GM11168 (cell line): ENCODE measurements around the gene RBBP8.
"Not testable (repeated sequence)": the region's sequence is repeated elsewhere in the genome, so short reads cannot be mapped to it uniquely, and the experiment has no call there.

Source experiments
- in situ Hi-C: fragments of 300-500 bp; cut with MboI; formaldehyde crosslinking; loops from one replicate; pipeline ENCODE4 v1.12.0; 2022; ENCODE audit warnings: low sequenced_read_pairs; ENCODE audit not compliant: unreplicated experiment

RBBP8 gene

GRCh38 chr18:22939649-22940048 is 6.5 kb downstream of the RBBP8 start:
- in situ Hi-C loops = no loop called here

- in situ Hi-C loops = no loop called here
Observed at GRCh38 chr18:22943847-22944246, 10.7 kb downstream of the RBBP8 start.

DNA sequence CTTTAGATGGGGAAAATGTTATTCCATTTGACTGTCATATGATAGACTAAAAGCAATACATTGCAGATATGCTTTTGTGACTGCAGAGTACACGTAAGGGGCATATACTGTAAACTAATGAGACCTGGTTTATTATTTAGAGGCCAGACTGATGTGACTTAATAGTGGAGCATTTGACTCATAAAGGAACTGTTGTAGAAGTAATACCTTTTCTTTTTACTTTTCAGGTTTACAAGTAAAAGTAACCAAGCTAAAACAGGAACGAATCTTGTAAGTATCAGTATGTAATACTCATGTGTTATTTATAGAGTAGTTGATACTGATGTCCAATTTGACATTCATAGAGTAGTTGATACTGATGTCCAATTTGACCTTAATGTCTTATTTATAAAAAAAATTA is 13.1 kb downstream of the RBBP8 start:
- in situ Hi-C loops = no loop called here

DNA sequence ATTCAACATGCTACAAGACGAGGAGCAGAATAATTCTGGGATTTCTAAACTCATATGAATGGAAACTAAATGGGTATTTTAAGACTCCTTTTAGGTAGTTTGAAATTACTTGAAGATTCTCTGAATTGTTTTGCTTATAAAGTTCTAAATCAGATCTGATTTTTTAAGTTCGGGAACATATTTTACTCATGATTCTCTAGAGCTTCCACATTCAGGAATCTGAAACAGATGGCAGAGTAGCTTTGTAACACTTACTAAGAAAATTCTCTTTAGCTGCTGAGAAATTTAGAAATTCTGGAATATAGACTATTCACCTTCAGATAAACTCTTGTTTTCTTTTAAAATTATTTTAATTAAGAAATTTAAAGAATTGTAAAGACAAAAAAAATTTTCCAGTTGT is 13.7 kb downstream of the RBBP8 start:
- in situ Hi-C loops = no loop called here

DNA sequence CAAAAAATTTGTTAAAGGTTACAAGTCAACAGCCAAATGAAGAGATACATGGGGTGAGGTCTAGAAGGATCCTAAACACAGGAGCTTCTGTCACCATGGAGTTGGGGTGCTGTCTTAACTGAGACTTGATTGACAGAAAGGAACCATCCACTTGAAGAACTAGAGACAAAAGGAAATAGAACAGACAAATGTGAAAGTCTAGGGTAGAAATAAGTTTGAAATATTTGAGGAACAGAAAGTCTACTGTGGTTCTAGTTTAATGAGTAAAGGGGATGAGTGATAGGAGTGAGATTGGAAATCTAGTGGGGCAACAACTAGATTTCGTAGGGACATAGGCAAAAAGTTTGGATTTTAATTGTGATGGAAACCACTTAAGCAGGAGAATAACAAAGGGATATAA is 18.7 kb downstream of the RBBP8 start:
- in situ Hi-C loops = no loop called here

DNA sequence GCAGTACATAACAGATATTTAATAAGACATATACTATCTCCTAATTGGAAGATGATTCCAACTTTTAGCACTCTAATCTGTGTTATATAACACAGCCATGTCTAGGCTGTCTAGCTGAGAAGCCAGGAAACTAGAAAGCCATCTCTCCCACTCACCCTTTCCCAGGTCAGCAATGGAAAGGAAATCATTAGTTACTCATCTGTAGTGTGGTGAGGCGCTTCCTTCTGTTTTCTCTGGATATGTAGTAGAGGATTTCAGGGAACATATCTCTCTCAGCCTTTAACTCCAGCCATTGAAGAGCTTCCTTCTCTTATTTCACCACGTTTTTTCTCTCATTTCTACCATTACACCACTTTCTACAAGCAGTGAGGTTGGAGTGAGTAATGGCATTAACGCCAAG is 19.4 kb downstream of the RBBP8 start:
- in situ Hi-C loops = no loop called here

DNA sequence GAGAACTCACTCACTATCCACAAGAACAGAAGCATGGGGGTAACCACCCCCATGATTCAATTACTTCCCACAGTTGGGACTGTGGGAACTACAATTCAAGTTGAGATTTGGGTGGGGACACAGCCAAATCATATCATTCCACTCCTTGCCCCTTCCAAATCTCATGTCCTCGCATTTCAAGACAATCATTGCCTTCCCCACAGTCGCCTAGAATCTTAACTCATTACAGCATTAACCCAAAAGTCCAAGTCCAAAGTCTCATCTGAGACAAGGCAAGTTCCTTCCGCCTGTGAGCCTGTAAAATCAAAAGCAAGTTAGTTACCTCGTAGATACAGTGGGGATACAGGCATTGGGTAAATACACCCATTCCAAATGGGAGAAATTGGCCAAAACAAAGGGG is 20.9 kb downstream of the RBBP8 start:
- in situ Hi-C loops = not testable (repeated sequence)

- in situ Hi-C loops = no loop called here
Observed at GRCh38 chr18:22956226-22956625, 23.1 kb downstream of the RBBP8 start.

GRCh38 chr18:22961156-22961555 is 28.0 kb downstream of the RBBP8 start:
- in situ Hi-C loops = no loop called here

DNA sequence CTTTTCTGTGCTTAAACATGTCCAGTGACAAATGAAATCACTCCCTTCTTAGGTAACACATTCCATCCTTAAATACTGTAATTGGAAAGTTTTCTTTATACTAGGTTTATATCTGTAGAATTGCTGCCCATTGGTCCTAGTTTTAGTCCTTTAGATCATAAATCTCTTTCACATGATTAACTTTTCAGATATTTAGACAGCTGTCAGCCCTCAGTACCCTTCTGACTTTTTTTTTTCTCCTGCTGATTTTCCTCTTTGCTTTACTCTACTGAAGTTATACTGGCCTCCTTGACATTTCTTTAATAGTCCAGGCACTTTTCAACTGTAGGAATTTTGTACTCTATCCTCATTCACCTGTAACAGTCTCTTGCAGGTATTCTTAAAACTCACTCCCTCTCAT is 28.9 kb downstream of the RBBP8 start:
- in situ Hi-C loops = no loop called here

DNA sequence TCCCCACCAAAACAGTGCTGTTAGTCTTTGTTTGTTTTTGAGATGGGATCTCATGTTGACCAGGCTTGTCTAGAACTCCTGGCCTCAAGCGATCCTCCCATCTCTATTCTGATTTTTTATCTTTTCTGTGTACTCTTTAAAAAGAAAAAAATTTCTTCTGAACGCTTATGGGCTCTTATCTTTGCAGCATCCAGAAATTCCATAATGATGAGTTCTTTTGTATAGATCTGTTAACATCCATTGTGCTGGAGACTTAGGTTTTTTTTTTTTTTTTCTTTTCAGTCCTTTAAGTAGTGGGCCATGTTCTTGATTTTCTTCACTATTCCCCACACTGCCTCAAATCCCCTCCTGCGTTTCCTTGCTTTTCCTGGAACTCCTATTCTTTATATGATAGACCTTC is 31.0 kb downstream of the RBBP8 start:
- in situ Hi-C loops = no loop called here

DNA sequence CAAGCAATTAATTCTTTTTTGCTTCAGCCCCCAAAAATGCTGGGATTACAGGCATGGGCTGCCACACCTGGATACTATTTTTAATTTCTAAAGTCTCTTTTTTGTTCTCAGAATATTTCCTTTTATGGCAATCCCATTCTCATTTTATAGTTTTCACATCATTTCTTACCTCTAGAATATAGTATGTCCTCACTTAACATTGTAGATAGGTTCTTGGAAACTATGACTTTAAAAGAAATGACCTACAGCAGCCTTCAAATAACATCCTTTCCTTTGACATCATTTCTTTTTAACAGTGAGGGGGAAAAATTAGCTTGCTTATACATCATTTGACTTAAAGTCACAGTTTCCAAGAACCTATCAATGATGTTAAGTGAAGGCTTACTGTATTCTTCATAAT is 31.6 kb downstream of the RBBP8 start:
- in situ Hi-C loops = no loop called here

- in situ Hi-C loops = loop anchor here (10.0 kb wide), 1 partner anchor 156 kb away; no protein-coding TSS in a partner anchor
Observed at GRCh38 chr18:22971038-22971437, 37.9 kb downstream of the RBBP8 start.

GRCh38 chr18:22974001-22974400 is 40.9 kb downstream of the RBBP8 start:
- in situ Hi-C loops = loop anchor here (10.0 kb wide), 1 partner anchor 159 kb away; no protein-coding TSS in a partner anchor

- in situ Hi-C loops = loop anchor here (10.0 kb wide), 1 partner anchor 160 kb away; no protein-coding TSS in a partner anchor
Observed at GRCh38 chr18:22974707-22975106, 41.6 kb downstream of the RBBP8 start.

GRCh38 chr18:22975508-22975907 is 42.4 kb downstream of the RBBP8 start:
- in situ Hi-C loops = loop anchor here (10.0 kb wide), 1 partner anchor 161 kb away; no protein-coding TSS in a partner anchor

GRCh38 chr18:22977847-22978701 is 44.9 kb downstream of the RBBP8 start:
- in situ Hi-C loops = loop anchor here (10.0 kb wide), 1 partner anchor 163 kb away; no protein-coding TSS in a partner anchor

DNA sequence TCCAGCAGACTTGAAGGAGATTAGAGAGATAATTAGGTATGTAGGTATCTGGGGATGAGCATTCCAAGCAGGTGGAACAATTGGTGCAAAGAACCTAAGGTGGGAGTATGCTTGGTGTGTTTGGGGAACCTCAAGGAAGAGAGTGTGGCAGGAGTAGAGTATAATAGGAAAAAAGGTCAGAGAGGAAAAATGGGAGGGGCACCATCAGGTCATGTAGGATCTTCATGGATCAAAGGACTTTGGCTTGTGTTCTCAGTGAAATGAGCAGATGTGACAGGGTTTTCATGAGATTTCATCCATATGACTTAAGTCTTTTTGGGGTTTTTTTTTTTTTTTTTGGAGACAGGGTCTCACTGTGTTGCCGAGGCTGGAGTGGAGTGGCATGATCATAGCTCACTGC is 47.3 kb downstream of the RBBP8 start:
- in situ Hi-C loops = no loop called here

DNA sequence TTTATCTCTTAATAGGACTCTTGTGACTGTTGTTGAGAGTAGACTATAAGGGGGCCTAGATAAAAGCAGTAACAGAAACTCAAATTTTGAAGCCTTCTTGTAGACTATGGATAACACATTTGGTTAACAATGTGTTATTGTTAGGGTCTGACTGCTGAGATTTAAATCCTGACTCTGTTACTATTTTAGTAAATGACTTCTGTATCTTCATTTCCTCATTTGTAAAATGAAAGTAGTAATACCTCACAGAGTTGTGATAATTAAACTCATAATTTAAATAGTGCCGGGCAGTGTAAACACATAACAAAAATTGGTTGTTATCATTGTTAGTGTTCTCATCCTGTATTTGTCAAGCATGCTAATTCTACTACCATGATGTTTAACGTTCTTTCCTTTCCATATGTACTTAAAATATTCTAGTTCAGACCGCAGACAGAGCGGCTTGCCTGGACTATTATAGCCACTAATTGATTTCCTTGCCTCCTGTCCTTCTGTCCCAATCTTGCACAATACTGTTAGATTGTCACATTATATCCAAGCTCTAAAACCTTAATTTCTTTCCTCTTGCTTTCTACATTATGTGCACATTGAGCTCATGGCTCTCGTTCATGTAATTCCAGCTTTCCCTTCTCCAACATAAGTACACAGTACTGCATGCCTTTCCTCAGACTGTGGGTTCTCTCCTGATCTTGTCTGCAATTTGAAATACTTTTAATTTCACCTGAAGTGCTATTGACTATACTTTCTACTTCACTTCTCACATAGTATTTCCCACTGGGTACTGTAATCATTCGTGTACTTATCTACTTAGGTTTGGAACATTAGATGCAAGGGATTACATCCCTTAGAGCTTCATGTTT is 48.4 kb downstream of the RBBP8 start:
- in situ Hi-C loops = no loop called here

DNA sequence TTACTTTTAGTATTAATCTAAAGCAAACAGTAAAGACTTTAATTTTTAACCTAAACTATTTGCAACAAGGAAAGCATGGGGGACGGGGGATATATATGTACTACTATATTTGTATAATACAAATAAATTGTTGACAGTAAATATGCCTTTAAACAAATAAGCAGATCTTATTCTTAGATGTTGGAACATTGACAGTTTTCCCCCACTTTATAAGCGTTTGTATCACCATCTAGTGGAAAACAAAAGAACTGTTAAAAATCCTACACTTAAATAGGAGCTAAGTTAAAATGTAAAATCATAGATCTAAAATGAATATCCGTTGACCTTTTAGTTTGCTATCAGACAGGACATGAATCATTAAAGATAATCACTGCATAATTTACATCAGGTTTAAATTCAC is 50.0 kb downstream of the RBBP8 start:
- in situ Hi-C loops = no loop called here

- in situ Hi-C loops = no loop called here
Observed at GRCh38 chr18:22985250-22985649, 52.1 kb downstream of the RBBP8 start.
